HS-5 (cell line): ENCODE results near the gene EPHB1.
"Not testable (repeated sequence)": the region's sequence is repeated elsewhere in the genome, so short reads cannot be mapped to it uniquely, and the experiment has no call there.

Experiments
- DNase-seq: peaks from one replicate; pipeline ENCODE4 v3.0.0-alpha.2; 2012; ENCODE audit warnings: low read depth

The EPHB1 gene

GRCh38 chr3:135083756-135084155, 288.7 kb downstream of the EPHB1 start:
- no peak for DNase-seq

GRCh38 chr3:135084405-135084804, 289.3 kb downstream of the EPHB1 start:
- DNase-seq, result no peak

- DNase-seq, result no peak
Observed at GRCh38 chr3:135084976-135085375, 289.9 kb downstream of the EPHB1 start.

GRCh38 chr3:135085652-135086436, 290.8 kb downstream of the EPHB1 start:
- DNase-seq, result no peak

GRCh38 chr3:135087782-135088181, 292.7 kb downstream of the EPHB1 start:
- DNase-seq, result no peak

- DNase-seq, result no peak
Observed at GRCh38 chr3:135089451-135089850, 294.4 kb downstream of the EPHB1 start.

- DNase-seq, result no peak
Observed at GRCh38 chr3:135090020-135090717, 295.1 kb downstream of the EPHB1 start.

GRCh38 chr3:135091946-135092345, 296.9 kb downstream of the EPHB1 start:
- no peak for DNase-seq

- DNase-seq, result no peak
Observed at GRCh38 chr3:135093121-135093520, 298.1 kb downstream of the EPHB1 start.

- no peak for DNase-seq
Observed at GRCh38 chr3:135097276-135097946, 302.4 kb downstream of the EPHB1 start.

GRCh38 chr3:135099734-135100355, 304.8 kb downstream of the EPHB1 start:
- no peak for DNase-seq

- DNase-seq, result no peak
Observed at GRCh38 chr3:135100366-135100765, 305.3 kb downstream of the EPHB1 start.

- no peak for DNase-seq
Observed at GRCh38 chr3:135103917-135104316, 308.9 kb downstream of the EPHB1 start.

GRCh38 chr3:135106445-135106844, 311.4 kb downstream of the EPHB1 start:
- no peak for DNase-seq

GRCh38 chr3:135107043-135107442, 312.0 kb downstream of the EPHB1 start:
- DNase-seq, result no peak

- DNase-seq, result no peak
Observed at GRCh38 chr3:135109681-135110080, 314.6 kb downstream of the EPHB1 start.

- not testable (repeated sequence) for DNase-seq
Observed at GRCh38 chr3:135114551-135114950, 319.5 kb downstream of the EPHB1 start.

GRCh38 chr3:135117977-135118376, 322.9 kb downstream of the EPHB1 start:
- DNase-seq, result no peak

GRCh38 chr3:135118792-135119191, 323.7 kb downstream of the EPHB1 start:
- no peak for DNase-seq

- DNase-seq, result peak; percentile 8
Observed at GRCh38 chr3:135125171-135125801, 330.2 kb downstream of the EPHB1 start.

- no peak for DNase-seq
Observed at GRCh38 chr3:135127946-135128470, 332.9 kb downstream of the EPHB1 start.

- no peak for DNase-seq
Observed at GRCh38 chr3:135128818-135129217, 333.8 kb downstream of the EPHB1 start.
